Effector memory CD4-positive, alpha-beta T cell (primary cell): ENCODE measurements around the gene PAXX.
"Not testable (repeated sequence)": the region's sequence is repeated elsewhere in the genome, so short reads cannot be mapped to it uniquely, and the experiment has no call there.

ENCODE experiments used
- DNase-seq, 3 donors: peaks; one replicate each; pipeline ENCODE4 v3.0.0-alpha.2; 2020
- H3K27ac ChIP-seq: 2 replicates; pipeline ENCODE4 v1.7.0; 2013; ENCODE audit warnings: mild to moderate bottlenecking, low read length, moderate library complexity; ENCODE audit not compliant: insufficient read depth, poor library complexity, severe bottlenecking
- H3K27me3 ChIP-seq: replicated peaks from 2 replicates; pipeline ENCODE4 v1.7.0; 2013; ENCODE audit warnings: mild to moderate bottlenecking, low read length; ENCODE audit not compliant: insufficient read depth, control insufficient read depth, poor library complexity, severe bottlenecking
- H3K36me3 ChIP-seq: 2 replicates; pipeline ENCODE4 v1.7.0; 2013; ENCODE audit warnings: mild to moderate bottlenecking, low read length, moderate library complexity; ENCODE audit not compliant: control insufficient read depth, insufficient read depth
- H3K4me1 ChIP-seq: 2 replicates; pipeline ENCODE4 v1.7.0; 2013; ENCODE audit warnings: low read length, mild to moderate bottlenecking; ENCODE audit not compliant: control insufficient read depth, insufficient read depth, poor library complexity, severe bottlenecking
- H3K4me3 ChIP-seq: 2 replicates; pipeline ENCODE4 v1.7.0; 2013; ENCODE audit warnings: low read length, low read depth, mild to moderate bottlenecking; ENCODE audit not compliant: insufficient read depth, poor library complexity, severe bottlenecking
- H3K9me3 ChIP-seq: 2 replicates; pipeline ENCODE4 v1.7.0; 2013; ENCODE audit warnings: mild to moderate bottlenecking, low read length, moderate library complexity; ENCODE audit not compliant: control insufficient read depth

Gene PAXX

DNA sequence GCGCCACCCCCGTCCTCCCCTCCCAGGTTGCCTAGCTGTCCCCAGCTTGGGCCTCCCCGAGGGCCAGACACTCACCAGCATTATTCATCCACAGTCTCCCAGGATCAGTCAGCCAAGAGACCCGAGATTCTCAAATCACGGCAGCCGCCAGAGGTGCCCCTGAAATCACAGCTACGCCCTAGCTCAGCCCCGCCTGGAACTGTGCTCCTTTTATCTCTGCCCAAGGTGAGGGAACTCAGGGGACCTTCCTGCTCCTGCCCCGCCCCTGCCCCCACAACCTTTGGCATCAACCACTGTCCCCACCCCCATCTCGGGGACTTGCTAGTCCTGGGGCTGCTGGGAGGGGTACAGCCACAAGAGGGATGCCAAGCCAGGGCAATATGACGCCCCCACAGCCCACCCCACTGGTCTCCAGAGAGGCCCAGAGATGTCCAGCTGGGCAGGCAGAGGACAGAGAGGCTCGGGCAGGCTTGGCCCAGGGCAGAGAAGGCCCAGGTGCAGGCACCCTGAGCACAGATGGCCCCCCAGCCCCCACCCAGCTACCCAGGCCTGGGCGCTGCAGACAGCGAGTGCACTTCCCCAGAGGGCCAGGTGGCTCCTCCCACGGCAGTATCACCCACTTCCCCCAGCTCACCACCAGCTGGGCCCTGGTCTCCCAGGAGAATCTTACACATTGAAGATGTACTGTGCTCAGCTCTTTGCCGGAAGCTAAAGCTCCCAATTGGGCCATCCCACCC, 39.9 kb downstream of the PAXX start, which contains the start of gene FUT7:
Gene FUT7, minus strand, starts transcription at position 185 of the 737 bp plus-strand sequence. Its CDS starts 97 bp downstream, at position 88.
- peaks cover 65% of the 10 kb centered on the region for H3K4me1 ChIP-seq
- DNase-seq: peak in 1 of 3 donors; percentile 17
- no peaks in the 10 kb centered on the region for H3K9me3 ChIP-seq
- no peaks in the 10 kb centered on the region for H3K27me3 ChIP-seq
- no peaks in the 10 kb centered on the region for H3K36me3 ChIP-seq
- peak within 1 kb of the TSS; percentile 67 for H3K4me3 ChIP-seq
- H3K27ac ChIP-seq: peak within 1 kb of the TSS; percentile 61

DNA sequence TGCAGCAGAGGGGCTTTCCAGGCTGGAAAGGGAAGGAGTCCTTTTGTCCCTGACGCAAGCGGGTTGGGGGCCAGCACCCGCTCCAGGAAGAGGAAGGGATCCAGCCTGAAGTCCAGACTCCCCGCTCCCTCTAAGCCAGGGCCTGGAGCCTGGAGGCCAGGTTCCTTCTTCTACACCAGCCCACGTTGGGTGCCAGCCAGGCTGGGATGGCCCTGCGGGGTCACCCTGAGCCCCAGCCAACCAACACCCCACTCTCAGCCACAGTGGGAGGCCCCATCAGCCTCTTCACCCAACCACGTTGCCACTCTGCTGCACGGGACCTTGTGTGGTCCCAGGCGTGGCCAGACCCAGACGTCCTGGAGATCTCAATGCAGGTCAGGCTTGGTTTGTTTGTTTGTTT, 40.6 kb downstream of the PAXX start:
- no peak for DNase-seq
- Histone ChIP-seq H3K27me3 (no peaks in the 10 kb centered on the region), H3K36me3 (no peaks in the 10 kb centered on the region), H3K4me3 (no peak overlapping the region), H3K27ac (peak overlapping the region; percentile 40), H3K4me1 (peaks cover 60% of the 10 kb centered on the region), H3K9me3 (no peaks in the 10 kb centered on the region)

DNA sequence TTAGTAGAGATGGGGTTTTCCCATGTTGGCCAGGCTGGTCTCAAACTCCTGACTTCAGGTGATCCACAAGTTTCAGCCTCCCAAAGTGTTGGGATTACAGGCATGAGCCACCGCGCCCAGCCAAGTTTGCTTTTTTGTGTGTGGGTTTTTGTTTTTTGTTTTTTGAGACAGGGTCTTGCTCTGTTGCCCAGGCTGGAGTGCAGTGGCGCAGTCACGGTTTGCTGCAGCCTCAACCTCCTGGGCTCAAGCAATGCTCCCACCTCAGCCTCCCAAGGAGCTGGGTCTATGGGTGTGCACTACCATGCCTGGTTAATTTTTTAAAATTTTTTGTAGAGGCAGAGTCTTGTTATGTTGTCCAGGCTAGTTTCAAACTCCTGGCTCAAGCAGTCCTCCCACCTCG, 41.3 kb downstream of the PAXX start:
- peaks cover 58% of the 10 kb centered on the region for H3K4me1 ChIP-seq

DNA sequence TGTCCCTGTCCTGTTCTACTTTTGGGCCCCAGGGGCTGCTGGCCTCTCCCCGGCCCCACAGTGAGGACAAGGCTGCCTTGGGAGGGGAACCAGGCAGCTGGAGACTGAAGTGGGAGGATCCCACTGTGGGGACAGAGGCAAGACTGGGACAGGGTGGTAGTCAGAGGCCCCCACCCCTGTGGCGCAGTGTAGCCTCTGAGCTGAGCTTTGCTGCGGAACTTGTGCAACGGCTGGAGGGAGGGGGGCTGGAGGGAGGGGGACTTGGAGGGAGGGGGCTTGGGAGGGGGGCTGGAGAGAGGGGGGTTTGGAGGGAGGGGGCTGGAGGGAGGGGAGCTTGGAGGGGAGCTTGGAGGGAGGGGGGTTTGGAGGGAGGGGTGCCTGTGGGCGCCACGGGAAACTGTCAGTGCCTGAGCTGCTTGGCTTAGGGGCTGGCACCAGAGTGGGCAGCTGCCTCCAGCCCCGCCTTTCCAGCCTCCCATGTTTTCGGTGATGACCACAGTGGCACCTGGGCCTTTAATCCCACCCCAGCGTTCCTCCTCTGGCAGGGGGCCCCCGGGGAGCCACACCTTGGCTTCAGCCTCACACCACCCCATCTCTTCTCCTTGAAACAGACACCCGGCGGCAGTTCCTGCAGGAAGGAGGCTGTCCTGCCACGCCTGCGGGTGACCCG, 42.0 kb downstream of the PAXX start:
- Histone ChIP-seq H3K27me3 (no peaks in the 10 kb centered on the region), H3K27ac (peak overlapping the region; percentile 64), H3K36me3 (peaks cover 7% of the 10 kb centered on the region), H3K4me1 (peaks cover 51% of the 10 kb centered on the region), H3K4me3 (peak overlapping the region; percentile 33), H3K9me3 (no peaks in the 10 kb centered on the region)
- DNase-seq: no peak

More for the DNA sequence above, 41.3 kb downstream of the PAXX start:
- not testable (repeated sequence) for H3K36me3 ChIP-seq, H3K9me3 ChIP-seq, H3K27me3 ChIP-seq, H3K4me3 ChIP-seq, DNase-seq
- peak overlapping the region; percentile 22 for H3K27ac ChIP-seq

DNA sequence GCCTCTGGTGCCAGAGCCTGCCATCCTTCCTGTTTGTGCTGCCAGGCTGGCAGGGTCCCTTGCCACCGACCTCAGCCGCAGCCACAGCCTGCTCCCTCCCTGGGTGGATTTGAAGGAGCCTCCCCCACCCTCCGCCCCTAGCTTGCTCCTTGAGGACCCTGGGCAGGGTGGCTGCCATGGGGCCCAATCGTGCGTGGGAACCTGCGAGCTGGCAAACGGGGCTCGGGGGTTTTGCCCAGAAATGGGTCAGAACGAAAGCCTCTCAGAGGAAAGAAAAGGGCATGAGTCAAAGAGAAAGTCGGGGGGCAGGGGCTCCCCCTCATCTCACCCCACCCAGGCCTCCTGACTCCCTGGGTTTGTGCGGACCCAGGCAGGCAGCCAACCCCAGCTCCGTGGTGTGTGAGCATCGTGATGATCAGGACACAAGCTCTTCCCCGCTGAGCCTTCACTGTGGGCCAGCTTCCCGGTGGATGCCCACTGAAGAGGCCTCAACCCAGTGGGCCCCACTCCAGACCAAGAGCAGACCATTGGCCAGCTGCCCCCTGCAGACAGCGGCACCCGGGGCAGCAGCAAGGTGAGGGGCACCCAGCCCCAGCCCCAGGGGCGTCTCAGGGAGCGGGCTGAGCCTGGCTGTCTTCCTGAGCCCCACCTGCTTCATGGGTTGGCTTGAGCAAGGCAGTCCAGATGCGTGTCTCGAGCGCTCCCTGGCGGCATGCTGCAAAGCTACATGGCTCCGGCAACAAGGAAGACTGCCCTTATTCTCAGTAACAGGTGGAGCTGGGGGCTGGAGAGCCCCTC, 42.7 kb downstream of the PAXX start:
- Histone ChIP-seq H3K27ac (peak overlapping the region; percentile 64), H3K4me1 (peaks cover 44% of the 10 kb centered on the region), H3K36me3 (peaks cover 11% of the 10 kb centered on the region), H3K9me3 (no peaks in the 10 kb centered on the region), H3K27me3 (no peaks in the 10 kb centered on the region), H3K4me3 (peak overlapping the region; percentile 33)
- peak; percentile 71 to 81 (median 75) for DNase-seq

DNA sequence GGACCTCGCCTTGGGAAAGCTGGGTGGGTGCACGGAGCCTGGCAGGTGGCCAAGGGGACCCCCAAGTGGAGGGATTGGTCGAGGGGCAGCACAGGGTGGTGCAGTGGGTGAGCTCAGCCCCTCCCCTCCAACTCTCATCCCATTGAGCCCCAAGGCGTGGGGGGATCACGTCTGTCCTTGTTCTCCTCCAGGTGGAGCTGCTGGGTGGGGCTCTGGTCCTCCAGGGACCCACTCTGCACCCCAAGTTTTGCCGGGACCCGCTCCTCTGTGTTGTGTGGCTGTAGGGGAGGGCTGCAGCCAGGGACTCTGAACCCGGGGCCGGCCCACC, 43.2 kb downstream of the PAXX start:
- Histone ChIP-seq H3K36me3 (peaks cover 11% of the 10 kb centered on the region), H3K27me3 (no peaks in the 10 kb centered on the region), H3K9me3 (no peaks in the 10 kb centered on the region), H3K4me3 (no peak overlapping the region), H3K27ac (no peak overlapping the region), H3K4me1 (peaks cover 38% of the 10 kb centered on the region)
- DNase-seq: no peak

DNA sequence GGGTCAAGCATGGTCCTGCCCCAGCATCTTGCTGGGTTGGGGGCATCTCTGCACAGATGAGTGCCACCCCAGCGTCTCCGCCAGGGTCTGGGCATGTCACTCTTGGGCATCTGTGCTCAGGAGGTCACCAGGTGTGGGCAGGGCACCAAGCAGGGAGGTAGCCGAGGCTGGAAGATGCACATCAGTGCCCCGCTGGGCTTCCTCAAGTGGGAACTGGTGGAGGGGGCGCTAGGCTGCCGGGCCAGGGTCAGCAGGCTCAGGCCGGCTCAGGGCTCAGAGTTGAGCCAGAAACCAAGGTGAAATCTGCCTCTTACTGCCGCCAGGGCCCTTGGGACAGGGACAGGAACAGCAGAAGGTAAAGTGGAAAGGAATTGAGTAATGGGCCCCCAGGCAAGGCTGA, 43.7 kb downstream of the PAXX start:
- H3K9me3 ChIP-seq: no peaks in the 10 kb centered on the region
- H3K36me3 ChIP-seq: peaks cover 14% of the 10 kb centered on the region
- DNase-seq: no peak
- no peak overlapping the region for H3K4me3 ChIP-seq
- H3K27me3 ChIP-seq: no peaks in the 10 kb centered on the region
- H3K4me1 ChIP-seq: peaks cover 34% of the 10 kb centered on the region
- no peak overlapping the region for H3K27ac ChIP-seq

DNA sequence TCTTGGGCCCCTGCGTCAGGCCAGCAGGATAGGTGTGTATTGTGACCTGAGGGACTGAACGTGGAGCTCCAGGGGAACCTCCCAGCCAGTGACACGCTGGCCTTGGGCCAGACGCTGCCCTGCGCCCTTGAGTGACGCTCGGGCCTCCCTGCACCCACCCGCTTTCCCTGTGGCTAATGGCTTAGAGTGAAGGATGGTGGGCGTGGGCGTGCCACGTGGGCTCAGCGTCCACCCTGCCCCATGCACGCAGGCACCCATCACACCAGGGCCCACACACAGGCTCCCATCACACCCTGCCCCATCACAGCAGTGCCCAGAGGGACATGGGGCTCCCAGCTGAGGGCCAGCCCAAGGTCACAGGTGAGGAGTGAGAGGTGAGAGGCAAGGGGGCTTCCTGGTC, 44.8 kb downstream of the PAXX start:
- H3K9me3 ChIP-seq: no peaks in the 10 kb centered on the region
- no peak overlapping the region for H3K4me3 ChIP-seq
- H3K36me3 ChIP-seq: peaks cover 14% of the 10 kb centered on the region
- H3K27me3 ChIP-seq: no peaks in the 10 kb centered on the region
- H3K27ac ChIP-seq: no peak overlapping the region
- DNase-seq: no peak
- H3K4me1 ChIP-seq: peaks cover 23% of the 10 kb centered on the region

DNA sequence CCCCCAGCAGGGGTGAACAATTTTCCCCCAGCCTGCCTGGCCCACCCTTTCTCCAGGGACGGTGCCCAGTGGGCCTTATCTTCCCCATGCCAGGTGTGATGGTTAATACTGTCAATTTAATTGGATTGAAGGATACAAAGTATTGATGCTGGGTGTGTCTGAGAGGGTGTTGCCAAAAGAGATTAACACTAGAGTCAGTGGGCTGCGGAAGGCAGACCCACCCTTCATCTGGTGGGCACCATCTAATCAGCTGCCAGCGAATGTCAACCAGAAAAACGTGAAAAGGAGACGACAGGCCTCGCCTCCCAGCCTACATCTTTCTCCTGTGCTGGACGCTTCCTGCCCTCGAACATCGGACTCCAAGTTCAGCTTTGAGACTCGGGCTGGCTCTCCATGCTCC, 45.3 kb downstream of the PAXX start:
- Histone ChIP-seq H3K9me3 (no peaks in the 10 kb centered on the region), H3K27ac (no peak overlapping the region), H3K4me3 (no peak overlapping the region), H3K36me3 (peaks cover 14% of the 10 kb centered on the region), H3K27me3 (no peaks in the 10 kb centered on the region), H3K4me1 (peaks cover 19% of the 10 kb centered on the region)
- DNase-seq: no peak

DNA sequence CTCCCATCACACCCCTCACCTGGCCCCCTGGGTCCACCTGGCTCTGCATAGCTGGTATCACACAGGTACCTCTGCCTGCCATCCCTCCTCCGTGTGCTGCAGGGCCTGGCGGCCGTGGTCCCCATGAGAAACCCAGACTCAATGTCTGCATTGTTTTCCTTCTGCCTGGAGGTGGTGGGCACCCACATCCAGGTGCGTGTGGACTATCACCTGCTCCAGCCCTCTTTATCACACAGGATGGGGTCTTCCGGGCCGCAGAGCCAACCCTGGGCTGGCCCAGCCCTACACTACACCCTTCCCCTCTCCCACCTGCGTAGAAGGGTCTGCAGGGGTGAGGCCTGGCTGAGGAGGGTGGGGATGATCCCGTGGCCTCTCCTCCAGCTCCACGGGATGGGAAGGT, 46.7 kb downstream of the PAXX start:
- no peak for DNase-seq
- H3K4me3 ChIP-seq: no peak overlapping the region
- H3K9me3 ChIP-seq: no peaks in the 10 kb centered on the region
- H3K36me3 ChIP-seq: peaks cover 14% of the 10 kb centered on the region
- H3K4me1 ChIP-seq: peaks cover 17% of the 10 kb centered on the region
- no peaks in the 10 kb centered on the region for H3K27me3 ChIP-seq
- no peak overlapping the region for H3K27ac ChIP-seq
